Fibroblast of gingiva (primary cell): ENCODE data around the gene MICAL2.
A peak's percentile ranks its signal among the peaks of the same experiment; 100 is the strongest.

ENCODE experiments used
- DNase-seq: peaks from one replicate; pipeline ENCODE4 v3.0.0-alpha.2; 2011; ENCODE audit warnings: low read depth

The MICAL2 gene

DNA sequence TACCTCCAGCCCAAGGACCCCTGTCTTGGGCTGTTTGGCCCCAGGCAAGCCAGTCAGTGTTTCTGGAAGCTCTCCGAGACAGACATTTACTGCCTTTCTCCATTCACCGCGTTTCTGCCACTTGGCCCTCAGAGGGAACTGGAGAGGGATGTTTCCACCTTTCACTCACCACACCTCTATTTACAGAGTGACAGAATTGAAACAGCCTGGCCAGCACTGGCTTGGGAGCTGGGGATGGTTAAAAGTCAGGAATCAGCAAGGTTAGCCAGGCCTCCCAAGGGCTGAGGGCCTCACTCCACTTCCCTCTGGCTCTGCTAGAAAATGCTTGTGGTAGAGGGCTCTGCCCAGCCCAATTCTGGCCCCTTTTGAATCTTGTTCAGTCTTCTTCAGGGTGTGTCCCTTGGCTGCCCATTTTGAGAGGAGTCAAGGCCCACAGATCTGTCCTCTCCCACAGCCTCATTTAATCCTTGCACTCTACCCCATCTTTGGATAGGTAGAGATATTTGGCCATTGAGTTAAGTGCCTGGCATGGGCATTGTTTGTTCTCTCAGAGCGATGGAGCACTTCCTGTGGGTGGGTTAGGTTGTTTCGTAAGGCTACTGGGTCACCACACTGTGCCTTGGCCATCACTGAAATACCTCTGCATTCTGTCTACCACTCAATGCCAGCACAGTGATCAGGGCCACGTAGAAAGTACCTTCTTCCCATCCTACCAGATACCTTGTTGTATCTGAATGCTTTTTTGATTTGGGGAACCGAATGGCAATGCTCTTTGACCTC is 119.2 kb downstream of the MICAL2 start:
- DNase-seq = no peak

DNA sequence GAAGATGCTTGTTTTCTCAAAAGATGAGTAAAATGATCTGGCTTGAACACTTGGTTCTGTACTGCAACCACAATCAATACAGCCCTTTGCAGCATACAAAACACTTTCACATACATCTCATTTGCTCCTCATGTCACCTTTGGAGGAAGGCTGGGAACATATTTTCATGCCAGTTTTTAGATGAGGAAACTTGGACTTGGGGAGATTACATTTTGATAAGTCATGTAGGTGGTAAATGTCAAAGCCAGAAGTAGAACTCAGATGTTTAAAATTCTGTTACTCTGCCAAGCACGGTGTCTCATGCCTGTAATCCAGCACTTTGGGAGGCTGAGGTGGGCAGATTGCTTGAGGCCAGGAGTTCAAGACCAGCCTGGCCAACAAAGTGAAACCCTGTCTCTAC is 121.8 kb downstream of the MICAL2 start:
- no peak for DNase-seq

DNA sequence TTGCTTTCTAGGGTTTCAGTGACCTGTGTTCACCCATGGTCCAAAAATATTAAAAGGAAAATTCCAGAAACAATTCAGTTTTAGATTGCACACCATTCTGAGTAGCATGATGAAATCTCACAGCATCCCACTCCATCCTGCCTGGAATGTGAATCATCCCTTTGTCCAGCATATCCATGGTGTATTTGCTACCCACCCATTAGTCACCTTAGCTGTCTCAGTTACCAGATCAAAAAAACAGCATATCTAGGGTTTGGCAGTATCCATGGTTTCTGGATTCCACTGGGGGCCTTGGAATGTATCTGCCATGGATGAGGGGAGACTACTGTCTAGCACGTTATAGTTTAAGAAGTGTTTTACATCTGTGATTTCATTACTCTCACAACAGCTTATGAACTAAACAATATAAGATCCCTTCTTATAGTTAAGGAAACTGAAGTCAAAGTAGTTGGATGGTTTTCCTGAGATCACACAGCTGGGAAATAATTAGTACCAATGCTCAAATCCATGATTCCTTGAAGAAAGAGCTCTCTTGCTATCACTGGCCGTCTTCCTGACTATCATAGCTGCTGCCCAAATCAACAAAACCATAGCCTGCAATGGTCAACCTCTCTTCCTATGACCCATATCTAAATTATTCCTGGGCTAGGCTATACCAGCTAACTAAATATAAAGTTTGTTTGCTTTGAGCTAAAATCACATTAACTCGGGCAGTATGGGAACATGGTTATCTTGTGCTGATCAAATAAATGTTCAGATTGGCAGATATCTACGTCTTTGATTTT is 122.6 kb downstream of the MICAL2 start:
- DNase-seq = peak; percentile 50

DNA sequence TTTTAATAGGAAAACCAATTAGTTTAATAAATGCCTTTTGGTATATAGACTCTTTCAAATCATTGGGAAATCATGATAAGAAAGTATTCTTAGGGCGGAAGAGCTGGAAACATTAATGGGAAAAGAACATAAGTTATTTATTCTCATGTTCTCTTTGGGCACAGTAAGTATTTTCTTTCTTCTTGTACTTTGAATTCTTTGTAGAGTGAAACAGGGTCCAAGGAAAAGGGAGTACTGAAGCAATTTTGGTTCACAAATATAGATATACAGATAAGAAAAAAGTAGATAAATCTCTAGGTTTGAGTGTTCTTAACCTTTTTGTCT is 123.2 kb downstream of the MICAL2 start:
- DNase-seq = no peak

DNA sequence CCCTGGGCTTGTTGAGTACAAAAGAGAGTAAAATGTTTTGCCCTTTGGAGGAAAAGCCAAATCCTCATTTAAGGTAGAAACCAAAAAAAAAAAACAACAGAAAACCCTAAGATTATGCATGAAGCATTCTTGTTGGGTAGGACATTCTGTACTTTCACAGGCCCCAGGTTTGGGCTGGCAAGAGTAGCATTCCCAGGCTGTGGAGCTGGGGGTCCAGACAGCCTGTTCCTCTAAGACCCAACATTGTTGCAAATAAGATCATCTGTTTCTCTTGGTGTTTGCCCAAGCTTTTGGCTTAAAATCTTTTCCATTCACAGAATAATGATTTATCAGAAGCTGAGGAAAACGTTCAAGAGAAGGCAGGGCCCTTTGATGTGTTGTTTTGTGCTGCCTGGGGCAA is 123.8 kb downstream of the MICAL2 start:
- DNase-seq = peak; percentile 24

DNA sequence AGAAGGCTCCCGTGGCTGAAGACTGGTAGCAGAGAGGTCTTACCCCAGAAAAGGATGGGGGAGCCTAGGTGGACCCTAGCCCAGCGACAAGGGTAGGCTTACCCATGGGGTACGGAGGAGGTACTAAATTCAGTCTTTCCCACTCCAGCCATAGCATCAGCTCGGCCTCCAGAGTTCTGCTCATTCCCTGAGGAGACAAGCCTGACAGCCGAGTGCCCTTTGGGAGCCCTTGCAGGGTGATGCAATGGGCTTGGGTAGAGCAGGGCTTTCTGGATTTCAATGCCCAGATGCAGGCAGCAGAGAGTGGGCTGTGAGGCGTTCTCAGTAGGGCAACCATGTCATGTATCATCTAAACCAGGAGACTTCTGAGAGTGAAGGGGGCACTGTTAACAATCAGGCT is 124.7 kb downstream of the MICAL2 start:
- DNase-seq = no peak

DNA sequence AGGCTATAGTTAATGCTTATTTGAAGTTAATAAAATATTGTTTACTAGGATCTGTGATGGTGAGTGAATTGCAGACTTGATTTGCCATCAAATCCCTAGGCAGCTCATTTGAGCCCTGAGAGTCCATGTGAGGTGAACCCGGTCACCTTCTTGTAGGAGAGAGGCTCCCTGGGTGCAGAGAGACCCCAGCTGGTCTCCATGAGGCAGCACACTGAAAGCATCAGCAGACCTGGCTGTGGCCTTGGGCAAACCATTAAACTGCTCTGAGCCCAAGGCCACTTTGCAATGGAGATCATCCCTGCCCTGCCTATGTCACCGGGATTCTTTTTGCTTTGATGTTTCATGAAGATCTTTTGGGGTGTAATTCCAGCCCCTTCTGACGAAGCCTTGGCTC is 125.2 kb downstream of the MICAL2 start:
- peak; percentile 12 for DNase-seq

DNA sequence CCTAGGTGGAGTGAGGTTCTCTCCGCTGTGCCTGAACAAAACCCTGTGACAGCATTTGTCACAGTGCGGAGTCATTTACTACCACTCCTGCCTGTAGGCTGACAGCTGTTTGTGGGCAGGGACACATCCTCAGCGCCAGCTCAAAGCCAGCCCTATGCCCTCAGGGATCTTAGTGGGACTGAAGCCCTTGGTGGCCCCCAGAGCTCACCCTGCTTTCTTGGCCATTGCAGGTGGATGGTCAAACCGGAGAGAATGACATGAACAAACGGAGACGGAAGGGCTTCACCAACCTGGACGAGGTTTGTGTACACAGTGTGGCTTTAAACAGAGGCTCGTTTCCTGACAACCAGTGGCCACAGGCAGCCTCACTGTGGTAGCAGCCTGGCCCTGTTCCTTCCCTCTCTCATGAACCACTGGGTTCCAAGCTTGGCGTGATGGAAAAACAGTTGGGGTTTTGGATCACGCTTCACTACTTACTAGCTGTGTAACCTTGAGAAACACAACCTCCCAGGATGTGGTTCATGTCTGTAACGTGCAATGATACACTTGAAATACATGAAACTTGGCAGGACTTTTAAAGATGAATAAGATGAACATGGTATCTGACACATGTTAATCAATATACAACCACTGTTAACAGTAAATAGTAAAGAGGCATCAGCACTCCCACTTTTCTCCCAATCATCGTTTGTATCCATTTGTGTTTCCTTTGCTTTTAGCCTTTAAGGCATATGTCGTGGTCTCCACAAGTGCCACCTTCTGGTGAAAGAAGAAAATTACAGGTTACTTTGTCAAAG is 125.8 kb downstream of the MICAL2 start:
- DNase-seq = peak; percentile 80

DNA sequence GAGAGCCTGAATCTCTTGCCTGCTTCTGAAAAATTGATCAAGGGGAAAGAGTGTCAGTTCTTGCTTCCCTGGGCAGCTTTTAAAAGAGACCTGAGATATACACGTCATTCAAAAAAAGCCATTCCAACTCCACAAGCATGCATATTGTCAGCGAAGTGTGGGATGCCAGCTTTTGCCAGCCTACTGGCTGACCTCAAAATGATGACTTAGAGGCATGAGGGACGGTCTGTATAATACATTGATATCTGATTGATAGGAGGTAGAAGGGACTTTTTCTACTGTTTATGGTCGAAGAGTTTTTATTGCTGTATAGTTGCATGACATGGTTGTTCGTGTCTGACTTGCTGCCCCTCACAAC is 126.3 kb downstream of the MICAL2 start:
- no peak for DNase-seq

DNA sequence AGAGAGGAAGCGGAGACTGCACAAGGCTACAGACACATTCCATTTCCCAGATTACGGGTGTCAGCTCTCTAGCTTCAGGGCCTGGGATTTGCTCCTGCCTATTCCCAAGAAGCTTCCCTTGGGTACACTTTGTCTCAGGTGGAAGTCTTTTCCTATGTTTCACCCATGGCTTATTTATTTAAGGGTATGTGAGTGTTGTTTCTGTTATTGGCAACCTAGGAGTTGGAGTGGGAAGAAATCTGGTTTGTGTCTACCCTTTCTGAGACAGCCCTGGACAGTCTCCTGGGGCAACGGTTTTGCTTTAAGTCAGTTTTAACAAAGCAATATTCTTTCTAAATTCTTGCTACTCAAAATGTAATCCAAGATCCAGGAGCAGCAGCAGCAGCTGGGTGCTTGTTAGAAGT is 127.0 kb downstream of the MICAL2 start:
- no peak for DNase-seq

DNA sequence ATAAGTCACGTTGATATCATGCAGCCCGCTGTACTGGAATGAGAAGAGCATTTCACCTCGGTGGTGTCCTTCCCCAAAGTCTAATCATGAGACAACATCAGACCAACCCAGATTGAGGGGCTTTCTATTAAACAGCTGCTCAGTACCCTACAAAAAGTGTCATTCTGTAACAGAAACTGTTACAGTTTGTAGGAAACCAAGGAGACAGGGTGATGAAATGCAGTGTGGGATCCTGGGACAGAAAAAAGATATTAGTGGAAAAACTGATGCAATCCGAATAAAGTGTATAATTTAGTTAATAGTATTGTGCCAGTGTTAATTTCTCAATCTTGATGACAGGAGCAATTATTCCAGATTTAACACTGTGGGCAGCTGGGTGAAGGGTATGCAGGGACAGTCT is 128.0 kb downstream of the MICAL2 start:
- DNase-seq = peak; percentile 37

DNA sequence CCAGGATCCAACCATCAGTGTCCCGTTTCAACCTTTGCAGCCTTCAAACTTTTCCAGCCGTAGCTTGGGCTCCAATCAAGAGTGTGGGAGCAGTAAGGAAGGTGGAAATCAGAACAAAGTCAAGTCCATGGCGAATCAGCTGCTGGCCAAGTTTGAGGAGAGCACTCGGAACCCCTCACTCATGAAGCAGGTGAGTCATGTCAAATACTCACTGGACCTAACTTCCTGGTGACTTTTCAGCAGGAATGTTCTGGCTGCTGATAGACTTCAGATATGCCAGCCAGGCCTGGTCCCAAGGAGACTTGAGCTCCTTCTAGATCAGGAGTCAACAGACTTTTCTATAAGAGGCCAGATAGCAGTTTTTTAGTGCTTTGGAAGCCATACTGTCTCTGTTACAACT is 129.0 kb downstream of the MICAL2 start:
- no peak for DNase-seq

DNA sequence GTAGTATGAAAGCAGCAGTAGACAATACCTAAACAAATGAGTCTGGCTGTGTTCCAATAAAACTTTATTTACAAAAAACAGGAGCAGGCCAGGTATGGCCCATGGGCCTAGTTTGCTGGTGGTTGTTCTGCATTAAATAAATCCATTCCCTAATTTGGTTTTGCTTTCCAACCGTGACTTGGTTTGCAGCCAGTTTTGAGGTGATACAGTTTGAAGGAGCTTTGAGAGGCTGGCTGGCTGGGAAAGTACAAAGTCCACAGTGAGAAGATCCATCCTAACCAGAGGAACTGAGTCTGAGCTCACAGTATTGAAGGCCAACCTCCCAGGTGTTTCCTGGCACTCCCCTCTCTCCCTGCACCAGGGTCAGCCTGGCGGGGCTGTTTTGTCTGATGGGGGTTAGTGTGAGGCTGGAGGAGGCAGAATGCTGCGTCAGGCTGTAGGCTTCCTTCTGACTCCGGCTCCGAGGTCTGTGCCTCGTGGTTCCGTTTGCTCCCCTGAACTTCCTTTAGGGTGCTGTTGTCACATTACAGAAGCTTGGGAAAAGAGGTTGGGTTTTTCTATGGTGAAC is 129.5 kb downstream of the MICAL2 start:
- DNase-seq = no peak

DNA sequence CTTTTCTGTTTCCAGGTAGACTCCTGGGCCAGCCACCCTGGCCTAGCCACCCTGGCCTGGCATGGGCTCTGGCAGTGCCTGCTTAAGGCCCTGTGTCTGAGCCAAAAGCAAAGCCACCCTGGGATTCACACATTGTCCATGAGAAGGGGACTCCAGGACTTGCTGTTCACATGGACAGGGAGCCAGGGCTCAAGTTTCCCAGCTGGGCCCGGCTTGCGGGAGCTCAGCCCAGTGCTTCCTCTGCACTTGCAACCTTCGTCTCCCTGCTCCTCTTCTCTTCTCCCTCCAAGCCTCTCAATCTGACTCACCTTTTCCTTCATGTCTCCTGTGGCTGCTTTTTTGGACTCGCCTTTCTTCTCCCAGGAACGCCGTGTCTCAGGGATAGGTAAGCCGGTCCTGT is 130.3 kb downstream of the MICAL2 start:
- DNase-seq = no peak

DNA sequence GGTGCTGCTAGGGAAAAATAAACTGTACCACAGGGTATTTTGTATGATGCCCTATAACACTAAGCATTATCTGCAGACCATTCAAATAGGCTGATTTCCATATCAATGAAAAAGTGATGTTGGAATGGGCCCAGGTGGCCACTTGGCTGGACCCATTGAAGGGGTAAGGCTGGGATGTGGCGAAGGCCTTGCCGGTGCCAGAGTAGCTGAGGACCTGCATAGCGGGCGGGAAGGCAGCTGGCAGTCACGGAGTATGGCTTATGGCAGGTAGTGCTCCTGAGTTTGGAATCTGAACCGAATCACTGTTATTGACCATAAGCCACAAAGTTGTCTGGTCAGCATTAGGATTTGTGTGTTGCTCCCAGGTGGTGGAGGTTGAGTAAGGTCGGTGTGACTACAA is 131.0 kb downstream of the MICAL2 start:
- no peak for DNase-seq

DNA sequence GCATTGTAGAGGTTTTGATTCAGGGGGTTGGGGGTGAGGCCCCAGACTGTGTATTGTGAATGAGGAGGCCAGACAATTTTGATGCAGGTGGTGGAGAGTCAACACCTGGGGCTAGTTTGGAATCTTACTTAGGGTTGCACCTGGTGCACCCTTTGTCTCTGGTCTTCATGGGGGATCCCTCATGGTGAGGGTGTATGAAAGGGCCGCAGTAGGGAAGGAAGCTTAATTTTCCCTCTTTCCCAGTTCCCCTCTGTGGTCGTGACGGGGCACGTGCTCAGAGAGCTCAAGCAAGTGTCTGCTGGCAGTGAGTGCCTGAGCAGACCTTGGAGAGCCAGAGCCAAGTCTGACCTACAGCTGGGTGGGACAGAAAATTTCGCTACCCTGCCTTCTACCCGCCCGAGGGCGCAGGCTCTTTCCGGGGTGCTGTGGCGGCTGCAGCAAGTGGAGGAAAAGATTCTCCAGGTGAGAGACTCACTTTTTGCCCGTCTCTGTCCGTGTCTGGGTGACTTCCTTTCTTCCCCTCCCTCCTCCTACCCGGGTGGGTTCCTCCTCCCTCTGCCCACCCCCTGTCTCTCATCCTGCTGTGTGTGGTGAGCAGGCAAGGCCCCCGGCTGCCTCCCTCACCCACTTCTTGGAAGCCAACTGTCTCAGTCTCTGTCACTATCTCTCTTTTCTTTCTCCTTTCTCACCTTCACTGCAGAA is 131.7 kb downstream of the MICAL2 start:
- no peak for DNase-seq

DNA sequence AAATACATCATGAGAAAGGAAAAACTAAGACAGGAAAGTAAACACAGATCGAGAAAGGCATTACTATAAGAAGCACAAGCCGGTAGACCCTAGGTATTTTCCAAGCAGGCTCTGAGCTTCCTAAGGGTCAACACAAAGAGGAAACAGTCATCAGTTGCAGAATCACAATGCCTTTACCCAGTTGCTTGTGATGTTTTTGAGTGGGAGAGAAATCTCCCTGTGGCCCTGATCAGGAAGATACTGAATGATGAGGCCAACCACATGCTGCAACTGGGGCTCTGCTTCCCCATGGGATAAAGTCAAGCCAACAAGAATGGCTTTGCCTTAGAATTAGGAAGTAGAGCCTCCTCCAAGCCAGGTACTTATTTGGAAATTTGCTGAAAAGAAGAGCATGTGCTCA is 132.6 kb downstream of the MICAL2 start:
- no peak for DNase-seq

DNA sequence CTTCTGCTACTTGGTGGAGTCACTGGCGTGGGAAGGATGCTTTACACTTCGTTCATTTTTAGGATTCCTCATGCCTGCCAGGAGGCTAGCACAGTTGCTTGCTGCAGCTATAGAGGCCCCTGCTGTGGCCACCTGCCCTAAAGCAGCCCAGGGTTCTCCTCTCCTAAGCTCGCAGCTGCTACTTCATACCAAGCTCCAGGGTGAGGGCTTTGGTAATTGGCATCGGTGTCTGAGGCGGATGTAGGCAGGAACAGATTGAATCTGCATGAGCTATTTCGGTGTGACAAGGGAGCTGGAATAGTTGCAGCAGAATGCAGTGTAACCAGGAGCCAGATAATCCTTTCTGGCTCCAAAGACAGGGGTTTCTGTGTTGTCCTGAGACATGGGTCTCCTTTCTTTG is 133.1 kb downstream of the MICAL2 start:
- DNase-seq = no peak

DNA sequence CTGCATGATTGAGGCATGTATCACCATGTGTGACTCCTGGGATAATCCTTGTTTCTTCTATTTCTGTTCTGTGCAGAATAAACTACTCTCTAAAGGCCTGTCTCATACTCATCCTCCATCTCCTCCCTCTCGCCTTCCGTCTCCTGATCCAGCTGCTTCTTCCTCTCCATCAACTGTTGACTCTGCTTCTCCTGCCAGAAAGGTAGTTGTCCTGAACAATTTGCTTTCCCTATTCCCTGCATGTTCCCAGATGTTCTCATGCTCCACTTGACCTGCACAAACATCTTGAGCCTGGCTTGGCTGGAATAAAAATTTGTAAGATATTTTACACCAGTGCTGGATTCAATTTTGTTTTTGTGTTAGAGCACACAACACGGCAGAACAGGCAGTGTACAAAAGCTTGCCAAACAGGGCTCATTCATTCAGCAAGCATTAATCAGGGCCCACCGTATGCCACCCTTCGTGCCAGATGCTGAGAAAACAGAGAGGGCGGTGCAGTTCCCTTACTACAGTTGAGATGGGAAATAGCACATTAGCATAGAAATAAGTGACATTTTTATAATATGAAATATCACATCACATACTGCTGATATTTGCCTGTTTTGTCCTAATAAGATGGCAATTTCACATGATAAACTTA is 133.6 kb downstream of the MICAL2 start:
- DNase-seq = no peak

DNA sequence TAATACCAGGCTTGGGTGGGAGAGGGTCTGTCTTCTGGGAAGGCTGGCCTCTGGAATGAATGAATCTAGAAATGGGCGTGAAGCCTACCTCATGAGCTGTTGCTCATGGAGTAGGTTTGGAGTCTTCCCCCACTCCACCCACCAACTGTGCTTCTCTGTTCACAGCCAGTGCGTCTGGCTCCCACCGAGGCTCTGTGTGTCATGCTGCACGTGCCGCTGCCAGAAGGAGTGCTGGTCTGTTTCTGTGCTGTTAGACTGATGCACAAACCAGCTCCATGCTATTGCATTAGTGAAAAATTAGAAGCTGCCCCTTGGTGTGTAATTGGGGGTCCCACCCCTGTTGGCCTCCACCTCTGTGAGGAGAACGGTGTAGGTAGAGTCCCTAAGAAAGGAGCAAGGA is 134.7 kb downstream of the MICAL2 start:
- no peak for DNase-seq

DNA sequence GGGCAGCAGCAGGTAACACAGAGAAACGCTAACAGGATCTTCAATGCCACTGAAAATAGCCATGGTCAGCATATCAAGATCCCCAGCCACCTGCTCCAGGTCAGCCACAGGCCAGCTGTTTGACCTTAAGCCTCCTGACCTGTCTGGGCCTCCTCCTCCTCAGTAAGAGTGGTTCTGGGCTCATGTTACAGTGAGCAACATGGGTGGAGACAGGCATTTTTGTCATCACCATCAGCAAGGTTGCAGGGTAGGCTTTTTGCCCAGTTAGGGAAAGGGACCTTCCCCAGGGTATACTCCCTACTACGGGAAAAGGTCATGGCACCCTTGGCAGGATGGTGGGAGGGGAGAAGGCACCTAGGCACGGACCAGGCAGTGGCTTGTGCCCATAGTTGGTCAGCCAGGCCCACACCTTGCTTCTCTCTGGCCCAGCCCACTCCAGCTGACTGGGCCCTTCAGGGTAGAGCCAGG is 135.2 kb downstream of the MICAL2 start:
- no peak for DNase-seq

DNA sequence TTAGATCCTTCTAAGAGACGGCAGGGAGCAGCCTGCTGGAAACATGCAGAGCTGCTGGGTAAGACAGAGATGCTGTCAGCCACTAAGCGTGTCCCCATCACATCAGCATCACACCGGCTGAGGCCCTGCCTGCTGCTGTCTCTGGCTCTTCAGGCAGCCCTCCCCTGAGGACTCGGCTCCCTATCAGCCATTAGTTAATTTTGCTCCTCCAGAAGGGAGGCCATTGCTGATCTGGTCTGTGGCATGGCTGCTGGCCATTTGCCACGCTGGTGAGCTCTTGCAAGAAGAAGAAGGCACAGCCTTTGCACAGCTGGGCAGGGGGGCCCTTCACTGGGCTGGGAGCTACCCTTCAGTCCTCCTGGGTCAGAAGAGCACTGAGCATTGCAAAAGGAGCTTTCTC is 135.8 kb downstream of the MICAL2 start:
- no peak for DNase-seq
